ENCODE measurements around the gene SV2B. TPM values are rescaled to one million over a fixed set of nuclear protein-coding genes. Genes with fewer than 3 reads are reported as not detected.

Gene SV2B
- total RNA-seq, 3 donors from 2014 or later = 0.41 to 4.2 (median 0.80) TPM

DNA sequence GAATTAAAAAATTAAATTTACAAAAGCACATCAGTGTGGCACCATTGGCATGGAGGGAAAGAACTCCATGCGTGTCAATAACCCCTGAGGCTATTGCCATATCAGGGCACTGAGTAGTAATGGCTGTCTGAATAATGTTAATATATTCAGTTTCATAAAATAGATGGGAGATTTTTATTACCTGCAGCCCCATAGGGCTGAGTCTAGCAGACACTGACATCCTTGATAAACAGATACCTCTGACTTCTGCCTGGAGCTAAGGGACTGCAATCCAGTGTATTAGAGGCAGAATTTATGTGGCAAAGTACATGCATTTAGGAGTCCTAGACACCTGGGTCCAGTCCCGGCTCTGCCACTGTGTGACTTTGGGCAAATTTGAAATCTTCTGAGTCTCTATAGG is 38.8 kb upstream of the SV2B start:
- no peaks in the 10 kb centered on the region for H3K9me3 ChIP-seq
- TF ChIP-seq, protein P1, sequence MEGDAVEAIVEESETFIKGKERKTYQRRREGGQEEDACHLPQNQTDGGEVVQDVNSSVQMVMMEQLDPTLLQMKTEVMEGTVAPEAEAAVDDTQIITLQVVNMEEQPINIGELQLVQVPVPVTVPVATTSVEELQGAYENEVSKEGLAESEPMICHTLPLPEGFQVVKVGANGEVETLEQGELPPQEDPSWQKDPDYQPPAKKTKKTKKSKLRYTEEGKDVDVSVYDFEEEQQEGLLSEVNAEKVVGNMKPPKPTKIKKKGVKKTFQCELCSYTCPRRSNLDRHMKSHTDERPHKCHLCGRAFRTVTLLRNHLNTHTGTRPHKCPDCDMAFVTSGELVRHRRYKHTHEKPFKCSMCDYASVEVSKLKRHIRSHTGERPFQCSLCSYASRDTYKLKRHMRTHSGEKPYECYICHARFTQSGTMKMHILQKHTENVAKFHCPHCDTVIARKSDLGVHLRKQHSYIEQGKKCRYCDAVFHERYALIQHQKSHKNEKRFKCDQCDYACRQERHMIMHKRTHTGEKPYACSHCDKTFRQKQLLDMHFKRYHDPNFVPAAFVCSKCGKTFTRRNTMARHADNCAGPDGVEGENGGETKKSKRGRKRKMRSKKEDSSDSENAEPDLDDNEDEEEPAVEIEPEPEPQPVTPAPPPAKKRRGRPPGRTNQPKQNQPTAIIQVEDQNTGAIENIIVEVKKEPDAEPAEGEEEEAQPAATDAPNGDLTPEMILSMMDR (IDR thresholded peaks at IDR 0.05) = no peak
- DNase-seq (no peak), ATAC-seq (no peak)
- no peak overlapping the region for H3K4me3 ChIP-seq
- intact Hi-C loops (cut with DNase I, micrococcal nuclease) = no loop called here
- no peaks in the 10 kb centered on the region for H3K36me3 ChIP-seq (ENCODE audit: low read depth)
- H3K4me1 ChIP-seq (ENCODE audit: low read depth) = no peaks in the 10 kb centered on the region

DNA sequence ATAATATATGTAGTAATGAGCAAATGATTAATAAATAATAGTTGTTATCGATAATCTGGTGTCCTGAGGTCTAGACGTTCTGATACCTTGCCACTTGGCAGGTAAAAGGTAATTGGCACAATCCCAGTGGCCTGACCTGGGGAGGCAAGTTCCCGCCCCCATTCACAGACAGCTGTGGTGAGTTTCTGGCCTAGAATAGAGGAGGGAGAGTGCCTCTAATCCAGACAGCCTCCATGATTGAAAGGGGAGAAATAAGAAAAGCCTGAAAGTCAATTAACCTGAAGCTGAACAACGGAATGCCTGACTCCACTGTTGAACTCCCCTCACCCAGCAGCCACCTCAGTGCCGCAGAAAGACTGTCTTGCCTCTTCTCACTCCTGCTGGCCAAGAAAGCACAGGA is 38.1 kb upstream of the SV2B start:
- intact Hi-C loops (cut with DNase I, micrococcal nuclease) = no loop called here
- TF ChIP-seq, protein P1 (IDR thresholded peaks at IDR 0.05) = no peak
- H3K36me3 ChIP-seq (ENCODE audit: low read depth) = no peaks in the 10 kb centered on the region
- no peak for ATAC-seq
- H3K4me3 ChIP-seq = no peak overlapping the region
- no peaks in the 10 kb centered on the region for H3K4me1 ChIP-seq (ENCODE audit: low read depth)
- H3K9me3 ChIP-seq = no peaks in the 10 kb centered on the region
- no peak for DNase-seq

DNA sequence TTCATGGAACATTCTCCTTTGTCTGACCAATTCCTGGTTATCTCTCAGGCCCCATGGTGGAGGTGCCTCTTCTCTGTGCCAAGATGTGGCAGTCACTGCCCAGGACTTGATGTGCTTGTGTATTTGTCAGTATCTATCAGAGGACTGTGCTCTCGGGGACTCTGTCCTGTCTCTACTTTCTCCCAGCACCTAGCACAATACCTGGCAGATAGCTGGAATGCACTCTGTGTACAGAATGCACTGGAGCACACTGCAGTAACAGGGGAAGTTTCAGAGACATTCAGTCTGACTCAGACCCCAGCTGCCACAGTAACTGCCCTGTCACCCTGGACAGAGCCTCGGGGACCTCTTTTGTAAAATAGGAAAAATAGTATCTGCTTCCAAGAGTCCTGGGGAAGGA is 34.6 kb upstream of the SV2B start:
- H3K36me3 ChIP-seq (ENCODE audit: low read depth) = no peaks in the 10 kb centered on the region
- no peak for ATAC-seq
- H3K4me3 ChIP-seq = no peak overlapping the region
- TF ChIP-seq, protein P1 (IDR thresholded peaks at IDR 0.05) = no peak
- intact Hi-C loops (cut with DNase I, micrococcal nuclease) = no loop called here
- H3K9me3 ChIP-seq = no peaks in the 10 kb centered on the region
- H3K4me1 ChIP-seq (ENCODE audit: low read depth) = no peaks in the 10 kb centered on the region
- no peak for DNase-seq

DNA sequence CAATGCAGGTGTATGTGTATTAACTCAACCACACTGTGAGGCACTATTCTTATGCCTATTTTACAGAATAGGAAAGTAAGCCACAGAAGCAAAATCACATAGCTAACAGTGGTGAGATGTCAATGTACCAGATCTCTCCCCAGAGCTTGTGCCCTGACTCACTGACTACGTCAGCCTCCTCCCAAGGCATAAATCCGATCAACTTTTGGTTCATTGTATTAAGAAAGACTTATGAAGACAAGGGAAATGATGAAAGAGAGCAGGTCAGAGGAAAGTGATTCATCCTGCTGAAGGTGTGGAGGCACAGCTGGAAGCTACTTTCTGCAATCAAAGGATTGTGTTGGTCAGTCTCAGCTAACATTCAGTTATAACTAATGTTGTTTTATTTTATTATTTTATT is 33.0 kb upstream of the SV2B start:
- DNase-seq = no peak
- intact Hi-C loops (cut with DNase I, micrococcal nuclease) = no loop called here
- H3K36me3 ChIP-seq (ENCODE audit: low read depth) = no peaks in the 10 kb centered on the region
- TF ChIP-seq, protein P1 (IDR thresholded peaks at IDR 0.05) = no peak
- no peaks in the 10 kb centered on the region for H3K9me3 ChIP-seq
- no peak overlapping the region for H3K4me3 ChIP-seq
- no peaks in the 10 kb centered on the region for H3K4me1 ChIP-seq (ENCODE audit: low read depth)
- ATAC-seq = no peak

DNA sequence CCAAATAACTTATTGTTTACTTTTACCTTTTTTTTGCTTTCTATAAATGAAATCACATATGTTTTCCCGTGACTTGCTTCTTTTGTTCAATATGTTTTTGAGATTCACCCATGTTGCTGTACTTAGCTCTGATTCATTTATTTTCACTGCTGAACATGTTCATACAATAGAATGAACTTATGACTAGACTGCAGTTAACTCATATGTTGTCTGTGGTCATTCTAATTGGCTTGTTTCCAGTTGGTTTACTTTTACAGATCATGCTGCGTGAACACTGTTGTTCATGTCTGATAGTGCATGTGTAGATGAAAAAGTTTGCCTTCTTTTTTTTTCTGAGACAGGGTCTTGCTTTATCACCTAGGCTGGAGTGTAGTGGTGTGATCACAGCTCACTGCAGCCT is 31.6 kb upstream of the SV2B start:
- no peak for ATAC-seq
- Histone ChIP-seq H3K4me3 (no peak overlapping the region), H3K9me3 (no peaks in the 10 kb centered on the region), H3K4me1 (ENCODE audit: low read depth) (no peaks in the 10 kb centered on the region), H3K36me3 (ENCODE audit: low read depth) (no peaks in the 10 kb centered on the region)
- intact Hi-C loops (cut with DNase I, micrococcal nuclease) = no loop called here
- TF ChIP-seq, protein P1 (IDR thresholded peaks at IDR 0.05) = no peak
- no peak for DNase-seq

DNA sequence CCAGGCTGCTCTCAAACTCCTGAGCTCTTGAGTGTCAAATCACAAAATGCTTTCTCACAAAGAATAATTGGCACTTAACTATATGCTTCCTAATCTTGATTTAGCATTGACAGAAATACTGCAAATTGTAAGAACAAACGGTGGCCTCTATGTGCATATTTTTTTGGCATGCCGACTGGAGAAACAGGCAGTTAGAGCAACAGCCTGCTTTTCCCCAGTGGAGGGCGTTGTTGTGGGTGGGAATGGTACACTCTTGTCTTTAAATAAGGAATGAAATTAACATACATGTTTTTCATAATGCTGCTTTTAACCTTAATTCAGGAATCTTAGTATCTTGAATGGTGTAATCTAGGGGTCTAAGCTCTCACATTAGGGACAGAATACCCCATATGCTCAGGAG is 31.1 kb upstream of the SV2B start:
- Histone ChIP-seq H3K4me1 (ENCODE audit: low read depth) (no peaks in the 10 kb centered on the region), H3K9me3 (no peaks in the 10 kb centered on the region), H3K36me3 (ENCODE audit: low read depth) (no peaks in the 10 kb centered on the region), H3K4me3 (no peak overlapping the region)
- intact Hi-C loops (cut with DNase I, micrococcal nuclease) = no loop called here
- TF ChIP-seq, protein P1 (IDR thresholded peaks at IDR 0.05) = no peak
- ATAC-seq = no peak
- DNase-seq = no peak

All from mucosa of descending colon (tissue), 3 donors.